Bone marrow (tissue), 2 donors: ENCODE results near the gene ZNF217.
"Not testable (repeated sequence)": the region's sequence is repeated elsewhere in the genome, so short reads cannot be mapped to it uniquely, and the experiment has no call there.

ENCODE experiments used
- DNase-seq, 2 donors: peaks; one replicate each; lab custom pipeline; 2025; lab: John Stamatoyannopoulos, UW

Gene ZNF217

GRCh38 chr20:53621482-53622246 lies 28.0 kb upstream of the ZNF217 start:
- peak in 1 of 2 donors; percentile 25 for DNase-seq

DNA sequence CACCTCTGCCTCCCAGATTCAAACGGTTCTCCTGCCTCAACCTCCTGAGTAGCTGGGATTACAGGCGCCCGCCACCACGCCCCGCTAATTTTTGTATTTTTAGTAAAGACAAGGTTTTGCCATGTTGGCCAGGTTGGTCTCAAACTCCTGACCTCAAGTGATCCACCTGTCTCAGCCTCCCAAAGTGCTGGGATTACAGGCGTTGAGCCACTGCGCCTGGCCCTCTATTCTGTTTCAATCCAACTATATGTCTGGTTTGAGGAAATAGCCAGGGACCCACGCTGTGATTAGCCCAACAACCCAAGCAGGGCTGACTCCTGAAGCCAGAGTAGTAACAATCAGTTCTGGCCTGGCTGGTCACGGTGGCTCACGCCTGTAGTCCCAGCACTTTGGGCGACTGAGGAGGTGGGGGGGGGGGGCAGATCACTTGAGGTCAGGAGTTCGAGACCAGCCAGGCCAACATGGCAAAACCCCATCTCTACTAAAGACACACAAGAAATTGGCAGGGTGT lies 24.9 kb upstream of the ZNF217 start:
- DNase-seq: not testable (repeated sequence)

- no peak for DNase-seq
These were observed 24.3 kb upstream of the ZNF217 start for GRCh38 chr20:53617791-53618489.

GRCh38 chr20:53616489-53616888 lies 22.9 kb upstream of the ZNF217 start:
- DNase-seq: not testable (repeated sequence)

GRCh38 chr20:53613748-53614147 lies 20.1 kb upstream of the ZNF217 start:
- no peak for DNase-seq

- not testable (repeated sequence) for DNase-seq
These were observed 18.6 kb upstream of the ZNF217 start for GRCh38 chr20:53612289-53612688.

DNA sequence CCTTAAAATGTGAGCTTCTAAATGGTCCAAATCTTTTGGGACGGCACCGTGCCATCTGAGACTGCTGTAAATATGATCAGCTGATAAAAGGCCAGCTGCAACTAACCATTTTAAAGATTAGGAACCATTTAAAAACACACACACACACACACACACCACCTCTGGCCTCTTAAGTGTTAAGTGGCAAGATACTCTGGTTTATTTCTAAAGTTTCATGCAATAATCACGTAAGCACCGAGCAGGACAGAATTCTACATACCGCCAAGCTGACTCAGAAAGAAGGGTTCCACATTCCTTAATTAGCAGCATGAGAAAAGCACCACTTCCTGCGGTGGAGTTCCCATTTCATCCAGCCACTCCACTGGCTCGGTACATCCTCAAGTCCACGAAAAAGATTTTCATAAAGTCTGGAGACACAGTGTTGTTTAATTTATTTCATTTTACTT lies 17.8 kb upstream of the ZNF217 start:
- DNase-seq: peak in 1 of 2 donors; percentile 33

GRCh38 chr20:53609491-53610445 lies 16.1 kb upstream of the ZNF217 start:
- peak; percentile 6 to 70 for DNase-seq

- DNase-seq: peak in 1 of 2 donors; percentile 40
These were observed 15.1 kb upstream of the ZNF217 start for GRCh38 chr20:53608456-53609452.

DNA sequence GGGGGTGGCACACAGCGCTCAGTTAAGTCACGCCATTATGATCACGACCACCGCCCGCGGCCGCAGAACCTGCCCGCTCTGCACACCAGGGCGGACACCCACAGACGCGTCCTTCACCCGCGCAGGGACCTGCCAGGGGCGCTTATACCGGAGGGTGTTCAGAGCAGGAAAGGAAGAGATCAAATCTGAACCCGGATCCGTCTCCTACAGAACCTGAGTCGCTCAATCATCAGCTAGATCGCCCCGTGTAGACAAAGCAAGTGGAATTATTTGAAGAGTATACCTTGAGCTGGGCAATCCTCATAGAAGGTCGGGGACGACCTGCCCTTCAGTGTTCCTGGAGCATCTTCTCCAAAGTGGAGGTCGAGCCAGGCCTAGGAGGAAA lies 14.4 kb upstream of the ZNF217 start:
- no peak for DNase-seq

- DNase-seq: no peak
These were observed 12.8 kb upstream of the ZNF217 start for GRCh38 chr20:53606364-53606985.

- DNase-seq: not testable (repeated sequence)
These were observed 11.8 kb upstream of the ZNF217 start for GRCh38 chr20:53605401-53605800.

DNA sequence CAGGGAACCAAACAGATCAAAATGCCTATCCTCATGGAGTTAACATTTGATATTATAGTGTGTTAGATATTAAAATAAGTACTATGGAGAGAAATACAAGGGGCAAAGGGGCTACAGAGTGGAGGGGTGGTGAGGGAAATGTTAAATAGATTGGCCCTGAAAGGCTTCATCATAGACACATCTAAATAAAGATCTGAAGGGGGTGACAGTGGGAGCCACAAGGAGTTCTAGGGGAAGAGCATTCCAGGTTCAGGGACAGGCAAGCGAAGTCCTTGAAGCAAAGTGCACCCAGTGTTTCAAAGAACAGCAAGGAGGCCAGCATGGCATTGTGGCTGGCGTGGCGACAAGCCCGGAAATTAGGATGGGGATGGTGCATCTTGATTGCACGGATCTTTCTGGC lies 11.2 kb upstream of the ZNF217 start:
- not testable (repeated sequence) for DNase-seq

GRCh38 chr20:53602661-53603060 lies 9.0 kb upstream of the ZNF217 start:
- no peak for DNase-seq

DNA sequence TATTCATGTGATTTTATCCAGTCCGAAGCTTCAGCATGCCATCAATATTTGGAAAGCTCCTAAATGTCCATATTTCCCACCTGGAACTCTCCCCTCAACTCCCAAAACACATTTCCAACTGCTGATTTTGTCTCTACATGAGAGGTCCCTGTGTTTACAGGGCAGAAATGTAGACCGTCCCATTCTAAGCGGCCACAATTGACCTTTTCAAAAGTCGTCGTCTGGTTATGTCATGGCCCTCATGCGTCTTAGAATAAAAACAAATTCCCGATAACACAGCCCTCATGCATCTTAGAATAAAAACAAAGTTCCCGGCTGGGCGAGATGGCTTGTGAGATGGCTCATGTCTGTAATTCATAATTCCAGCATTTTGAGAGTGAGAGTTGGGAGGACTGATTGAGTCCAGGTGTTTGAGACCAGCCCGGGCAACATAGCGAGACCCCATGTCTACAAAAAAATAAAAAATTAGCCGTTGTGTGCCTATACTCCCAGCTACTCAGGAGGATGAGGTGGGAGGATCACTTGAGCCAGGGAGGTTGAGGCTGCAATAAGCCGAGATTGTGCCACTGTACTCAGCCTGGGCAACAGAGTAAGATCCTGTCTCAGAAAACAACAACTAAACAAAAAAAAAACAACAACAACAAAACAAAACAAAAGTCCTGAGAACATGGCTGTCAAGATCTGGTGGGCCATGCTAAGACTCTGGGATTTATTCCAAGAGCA lies 6.4 kb upstream of the ZNF217 start:
- no peak for DNase-seq

GRCh38 chr20:53599378-53599777 lies 5.7 kb upstream of the ZNF217 start:
- DNase-seq: no peak

DNA sequence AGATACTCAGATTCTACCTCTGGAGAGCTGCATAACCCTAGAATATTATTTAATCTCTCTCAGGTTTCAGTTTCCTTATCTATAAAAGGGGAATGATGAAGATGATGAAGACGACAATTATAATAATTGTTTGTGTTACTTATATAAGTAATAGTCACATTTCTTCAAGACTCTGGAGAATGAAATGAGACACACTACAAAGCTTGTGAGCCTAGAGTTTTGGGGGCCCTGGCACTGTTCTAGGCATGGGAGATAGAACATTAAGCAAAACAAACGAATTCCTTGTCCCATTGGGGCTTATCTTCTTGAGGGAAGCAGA lies 5.4 kb upstream of the ZNF217 start:
- DNase-seq: no peak

DNA sequence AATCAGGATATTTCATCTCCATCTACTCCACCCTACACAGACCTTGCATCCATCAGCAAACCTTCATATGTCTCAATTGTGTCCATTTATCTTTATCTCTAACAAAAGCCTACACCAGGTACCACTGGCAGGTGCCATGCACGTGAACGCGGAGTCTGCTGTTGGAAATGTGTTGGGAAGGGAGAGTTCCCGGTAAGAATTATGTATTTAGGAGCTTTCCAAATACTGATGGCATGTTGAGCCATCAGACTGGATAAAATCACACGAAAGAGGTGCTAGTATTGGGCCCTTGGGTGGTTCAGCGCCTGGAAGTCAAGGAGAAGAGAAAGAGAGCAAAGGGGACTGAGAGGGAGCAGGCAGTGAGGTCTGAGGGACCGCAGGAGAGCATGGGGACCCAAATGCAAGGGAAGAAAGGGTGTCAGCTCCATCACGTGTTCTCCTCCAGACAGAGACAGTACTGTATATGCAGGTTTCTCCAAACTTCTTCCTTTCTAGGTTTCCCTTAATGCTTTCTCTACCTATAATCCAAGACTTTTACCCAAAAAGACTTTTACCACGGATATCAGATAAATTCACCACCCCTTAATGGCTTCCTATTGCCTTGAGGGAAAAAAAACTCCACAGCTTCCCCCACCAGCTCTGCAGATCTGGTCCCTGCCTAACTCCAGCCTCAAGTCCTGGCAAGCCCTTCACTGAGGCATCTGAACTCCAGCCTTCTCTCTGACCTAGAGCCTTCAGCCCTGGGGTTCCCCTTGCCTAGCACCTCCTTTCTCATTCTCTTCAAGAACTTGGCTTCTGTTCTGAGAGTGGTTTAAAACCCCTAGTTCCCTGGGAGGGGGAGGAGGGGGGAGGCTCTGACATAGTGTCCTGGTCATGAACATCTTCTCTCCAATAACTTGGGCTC lies 4.8 kb upstream of the ZNF217 start:
- DNase-seq: no peak
